ENCODE results near the gene CLCN6. TPM values are rescaled to one million over a fixed set of nuclear protein-coding genes. Genes with fewer than 3 reads are reported as not detected.

Gene CLCN6
- total RNA-seq, 1 experiment from 2014 or later = 13.7 TPM

DNA sequence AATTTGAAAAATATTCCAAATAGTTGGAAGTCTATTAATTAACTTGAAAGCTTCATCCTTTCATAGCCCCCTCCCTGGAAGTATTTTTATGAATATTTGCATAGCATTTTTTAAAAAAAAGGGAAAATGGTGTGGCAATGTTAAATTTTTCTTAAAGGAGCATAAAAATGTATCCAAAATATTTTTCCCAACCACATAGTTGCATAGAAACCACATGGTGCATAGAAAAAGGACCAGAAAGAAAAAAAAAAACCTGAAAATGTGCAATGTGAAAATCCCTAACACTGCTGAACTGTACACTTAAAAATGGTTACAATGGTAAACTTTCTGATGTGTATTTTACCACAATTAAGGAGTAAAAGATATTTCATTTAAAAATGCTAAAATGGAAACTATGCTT lies 36.0 kb upstream of the CLCN6 start (continued):
- TF ChIP-seq, protein P1, sequence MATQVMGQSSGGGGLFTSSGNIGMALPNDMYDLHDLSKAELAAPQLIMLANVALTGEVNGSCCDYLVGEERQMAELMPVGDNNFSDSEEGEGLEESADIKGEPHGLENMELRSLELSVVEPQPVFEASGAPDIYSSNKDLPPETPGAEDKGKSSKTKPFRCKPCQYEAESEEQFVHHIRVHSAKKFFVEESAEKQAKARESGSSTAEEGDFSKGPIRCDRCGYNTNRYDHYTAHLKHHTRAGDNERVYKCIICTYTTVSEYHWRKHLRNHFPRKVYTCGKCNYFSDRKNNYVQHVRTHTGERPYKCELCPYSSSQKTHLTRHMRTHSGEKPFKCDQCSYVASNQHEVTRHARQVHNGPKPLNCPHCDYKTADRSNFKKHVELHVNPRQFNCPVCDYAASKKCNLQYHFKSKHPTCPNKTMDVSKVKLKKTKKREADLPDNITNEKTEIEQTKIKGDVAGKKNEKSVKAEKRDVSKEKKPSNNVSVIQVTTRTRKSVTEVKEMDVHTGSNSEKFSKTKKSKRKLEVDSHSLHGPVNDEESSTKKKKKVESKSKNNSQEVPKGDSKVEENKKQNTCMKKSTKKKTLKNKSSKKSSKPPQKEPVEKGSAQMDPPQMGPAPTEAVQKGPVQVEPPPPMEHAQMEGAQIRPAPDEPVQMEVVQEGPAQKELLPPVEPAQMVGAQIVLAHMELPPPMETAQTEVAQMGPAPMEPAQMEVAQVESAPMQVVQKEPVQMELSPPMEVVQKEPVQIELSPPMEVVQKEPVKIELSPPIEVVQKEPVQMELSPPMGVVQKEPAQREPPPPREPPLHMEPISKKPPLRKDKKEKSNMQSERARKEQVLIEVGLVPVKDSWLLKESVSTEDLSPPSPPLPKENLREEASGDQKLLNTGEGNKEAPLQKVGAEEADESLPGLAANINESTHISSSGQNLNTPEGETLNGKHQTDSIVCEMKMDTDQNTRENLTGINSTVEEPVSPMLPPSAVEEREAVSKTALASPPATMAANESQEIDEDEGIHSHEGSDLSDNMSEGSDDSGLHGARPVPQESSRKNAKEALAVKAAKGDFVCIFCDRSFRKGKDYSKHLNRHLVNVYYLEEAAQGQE (IDR thresholded peaks at IDR 0.05; ENCODE audit: low read depth) = no peak
- no peak for TF ChIP-seq POLR2AphosphoS5 (IDR thresholded peaks at IDR 0.05; ENCODE audit: low read depth, low read length)

DNA sequence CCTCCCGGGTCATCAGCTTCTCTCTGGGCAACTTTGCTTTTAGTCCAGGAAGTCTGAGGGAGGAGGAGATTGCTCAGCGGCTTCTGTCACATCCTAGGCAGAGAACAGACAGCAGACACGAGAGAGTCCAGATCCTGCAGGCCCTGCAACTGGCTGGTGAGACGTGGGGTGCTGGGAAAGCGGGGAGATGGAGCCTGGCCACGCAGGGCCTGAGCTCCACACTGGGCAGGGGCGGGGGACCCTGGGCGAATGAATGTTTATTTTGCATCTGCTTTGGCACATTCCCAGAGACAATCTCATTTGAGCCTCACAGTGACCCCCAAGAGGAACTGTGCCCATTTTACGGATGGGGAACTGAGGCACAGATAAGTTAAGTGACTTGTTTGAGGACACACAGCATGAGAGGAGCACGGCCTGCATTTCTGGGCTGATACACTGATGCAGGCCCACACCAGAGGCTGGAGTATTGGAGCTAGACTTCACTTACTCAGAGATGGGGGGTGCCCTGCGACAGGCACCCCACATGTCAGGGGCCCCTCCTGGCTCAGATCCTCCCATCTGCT lies 34.4 kb upstream of the CLCN6 start:
- TF ChIP-seq, protein P2, sequence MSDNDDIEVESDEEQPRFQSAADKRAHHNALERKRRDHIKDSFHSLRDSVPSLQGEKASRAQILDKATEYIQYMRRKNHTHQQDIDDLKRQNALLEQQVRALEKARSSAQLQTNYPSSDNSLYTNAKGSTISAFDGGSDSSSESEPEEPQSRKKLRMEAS (IDR thresholded peaks at IDR 0.05) = no peak
- TF ChIP-seq RAD21 (IDR thresholded peaks at IDR 0.05; ENCODE audit: low read depth) (no peak), POLR2AphosphoS5 (IDR thresholded peaks at IDR 0.05; ENCODE audit: low read depth, low read length) (no peak), SRF (IDR thresholded peaks at IDR 0.05; ENCODE audit: low read depth) (no peak), ZFX (IDR thresholded peaks at IDR 0.05) (no peak), YY1 (IDR thresholded peaks at IDR 0.05; ENCODE audit: extremely low read depth, insufficient replicate concordance, low read depth, low read length) (no peak), POLR2A (IDR thresholded peaks at IDR 0.05; ENCODE audit: borderline replicate concordance, extremely low read depth, insufficient read depth, insufficient read length) (no peak), EZH2 (IDR thresholded peaks at IDR 0.05) (no peak), SP1 (IDR thresholded peaks at IDR 0.05; ENCODE audit: low read depth) (no peak), ELF1 (IDR thresholded peaks at IDR 0.05; ENCODE audit: borderline replicate concordance, low read depth) (no peak), CBX3 (IDR thresholded peaks at IDR 0.05; ENCODE audit: low read depth) (no peak), EGR1 (IDR thresholded peaks at IDR 0.05; ENCODE audit: low read depth) (no peak)
- TF ChIP-seq, protein P3, sequence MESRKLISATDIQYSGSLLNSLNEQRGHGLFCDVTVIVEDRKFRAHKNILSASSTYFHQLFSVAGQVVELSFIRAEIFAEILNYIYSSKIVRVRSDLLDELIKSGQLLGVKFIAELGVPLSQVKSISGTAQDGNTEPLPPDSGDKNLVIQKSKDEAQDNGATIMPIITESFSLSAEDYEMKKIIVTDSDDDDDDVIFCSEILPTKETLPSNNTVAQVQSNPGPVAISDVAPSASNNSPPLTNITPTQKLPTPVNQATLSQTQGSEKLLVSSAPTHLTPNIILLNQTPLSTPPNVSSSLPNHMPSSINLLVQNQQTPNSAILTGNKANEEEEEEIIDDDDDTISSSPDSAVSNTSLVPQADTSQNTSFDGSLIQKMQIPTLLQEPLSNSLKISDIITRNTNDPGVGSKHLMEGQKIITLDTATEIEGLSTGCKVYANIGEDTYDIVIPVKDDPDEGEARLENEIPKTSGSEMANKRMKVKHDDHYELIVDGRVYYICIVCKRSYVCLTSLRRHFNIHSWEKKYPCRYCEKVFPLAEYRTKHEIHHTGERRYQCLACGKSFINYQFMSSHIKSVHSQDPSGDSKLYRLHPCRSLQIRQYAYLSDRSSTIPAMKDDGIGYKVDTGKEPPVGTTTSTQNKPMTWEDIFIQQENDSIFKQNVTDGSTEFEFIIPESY (IDR thresholded peaks at IDR 0.05; ENCODE audit: extremely low read depth, insufficient replicate concordance, low read length) = no peak
- no TSS peak for BruUV-seq (replicated peaks)
- Histone ChIP-seq H4K20me1 (ENCODE audit: insufficient read depth) (no peaks in the 10 kb centered on the region), H3K4me3 (replicated peaks in 1 of 2; ENCODE audit: low read depth in 1 of 2, low read length in 2 of 2) (no peak overlapping the region), H3K9me2 (ENCODE audit: insufficient read depth) (no peaks in the 10 kb centered on the region), H3K4me2 (ENCODE audit: low read length) (no peak overlapping the region), H3K79me2 (ENCODE audit: insufficient read depth, low read length) (no peaks in the 10 kb centered on the region), H2AFZ (ENCODE audit: low read depth, low read length, poor library complexity, severe bottlenecking) (no peak overlapping the region), H3K36me3 (ENCODE audit: control insufficient read depth in 1 of 2, insufficient read depth in 2 of 2, low read length in 2 of 2) (no peaks in the 10 kb centered on the region), H3K27me3 (ENCODE audit: insufficient read depth, low read length) (no peaks in the 10 kb centered on the region), H3K4me1 (ENCODE audit: control insufficient read depth in 1 of 2, insufficient read depth in 2 of 2, low read length in 2 of 2) (peaks cover 0 to 4% of the 10 kb centered on the region in 2 experiments; a peak in 1 of 4 replicates), H3K9ac (ENCODE audit: low read length) (no peak overlapping the region), H3K27ac (ENCODE audit: low read depth, low read length) (no peak overlapping the region), H3K9me3 (ENCODE audit: control insufficient read depth in 1 of 2, insufficient read depth in 1 of 2, low read depth in 1 of 2, low read length in 2 of 2) (no peaks in the 10 kb centered on the region)
- CTCF ChIA-PET = no interaction called here
- RAD21 ChIA-PET (ENCODE audit: low non-redundant PET in 1 of 2, low total read pairs in 2 of 2, uncharacterized antibody in 2 of 2, unreplicated experiment in 2 of 2) = no interaction called here
- intact Hi-C loops (cut with micrococcal nuclease) = no loop called here
- ATAC-seq = no peak
- POLR2A ChIA-PET = no interaction called here
- DNase-seq (ENCODE audit: low read depth, low spot score) = no peak

Measured in HCT116 (cell line).